ENCODE measurements around the gene MAPK12.

GRCh38 chr22:50255607-50256006, 5.9 kb downstream of the MAPK12 start:
- TF ChIP-seq CTCF (conservative IDR thresholded peaks at IDR 0.05; ENCODE audit: low read depth, low read length) = no peak
- no peak for TF ChIP-seq POLR2A (IDR thresholded peaks at IDR 0.05; ENCODE audit: low read depth, low read length)
- no peak for TF ChIP-seq USF2 (IDR thresholded peaks at IDR 0.05; ENCODE audit: low read depth, low read length)
- TF ChIP-seq BHLHE40 (IDR thresholded peaks at IDR 0.05; ENCODE audit: low read depth, low read length) = no peak
- no peak for TF ChIP-seq RAD21 (IDR thresholded peaks at IDR 0.05; ENCODE audit: low read length)
- no peak for TF ChIP-seq SMC3 (IDR thresholded peaks at IDR 0.05; ENCODE audit: low read depth, low read length)
- no peak for TF ChIP-seq NFE2L2 (IDR thresholded peaks at IDR 0.05; ENCODE audit: low read depth, low read length)
- TF ChIP-seq CHD1 (IDR thresholded peaks at IDR 0.05; ENCODE audit: low read depth, low read length) = no peak
- no peak for TF ChIP-seq CEBPB (IDR thresholded peaks at IDR 0.05; ENCODE audit: low read depth, low read length)
- no peak for TF ChIP-seq FOS (IDR thresholded peaks at IDR 0.05; ENCODE audit: low read depth, low read length)
- TF ChIP-seq ELK1 (IDR thresholded peaks at IDR 0.05; ENCODE audit: borderline replicate concordance, low read depth, low read length) = no peak
- no peak for TF ChIP-seq MXI1 (IDR thresholded peaks at IDR 0.05; ENCODE audit: borderline replicate concordance, low read depth, low read length)
- no peak for TF ChIP-seq MAFK (IDR thresholded peaks at IDR 0.05; ENCODE audit: low read depth, low read length)
- TF ChIP-seq MAZ (IDR thresholded peaks at IDR 0.05; ENCODE audit: borderline replicate concordance, low read depth, low read length) = no peak
